T-helper 22 cell (primary cell): Measurements from ENCODE around the gene ZNF792.
A peak's percentile ranks its signal among the peaks of the same experiment; 100 is the strongest.
"Not testable (repeated sequence)": the region's sequence is repeated elsewhere in the genome, so short reads cannot be mapped to it uniquely, and the experiment has no call there.

Source experiments
- DNase-seq: peaks from one replicate; pipeline ENCODE4 v3.0.0-alpha.2; 2020; ENCODE audit warnings: low read depth

The ZNF792 gene

GRCh38 chr19:34970185-34970780 is 6.3 kb upstream of the ZNF792 start:
- not testable (repeated sequence) for DNase-seq

GRCh38 chr19:34969721-34970120 is 5.7 kb upstream of the ZNF792 start:
- no peak for DNase-seq

GRCh38 chr19:34967551-34967950 is 3.5 kb upstream of the ZNF792 start:
- no peak for DNase-seq

- not testable (repeated sequence) for DNase-seq
These were observed 1.5 kb upstream of the ZNF792 start for GRCh38 chr19:34965505-34965904.

- DNase-seq = no peak
These were observed 569 bp upstream of the ZNF792 start for GRCh38 chr19:34964598-34964997.

- no peak for DNase-seq
These were observed 1.1 kb downstream of the ZNF792 start for GRCh38 chr19:34962687-34963572.

- peak; percentile 20 for DNase-seq
These were observed 2.0 kb downstream of the ZNF792 start for GRCh38 chr19:34961775-34962686.

- DNase-seq = no peak
These were observed 2.9 kb downstream of the ZNF792 start for GRCh38 chr19:34960940-34961679.

GRCh38 chr19:34960103-34960805 is 3.8 kb downstream of the ZNF792 start:
- DNase-seq = no peak

GRCh38 chr19:34959021-34959420 is 5.0 kb downstream of the ZNF792 start:
- DNase-seq = no peak

GRCh38 chr19:34957830-34958751 is 5.9 kb downstream of the ZNF792 start:
- DNase-seq = no peak

GRCh38 chr19:34953092-34953491 is 10.9 kb downstream of the ZNF792 start:
- DNase-seq = no peak

- DNase-seq = no peak
These were observed 20.0 kb downstream of the ZNF792 start for GRCh38 chr19:34943861-34944573.

- no peak for DNase-seq
These were observed 25.1 kb downstream of the ZNF792 start for GRCh38 chr19:34938886-34939285.

GRCh38 chr19:34936184-34936583 is 27.8 kb downstream of the ZNF792 start:
- DNase-seq = no peak

GRCh38 chr19:34932494-34932893 is 31.5 kb downstream of the ZNF792 start:
- no peak for DNase-seq

- DNase-seq = peak; percentile 25
These were observed 37.2 kb downstream of the ZNF792 start, which contains the start of gene ZNF30 for GRCh38 chr19:34926685-34927375. Gene ZNF30 (plus strand): TSS chr19:34926903. CDS start chr19:34929948, 3,045 bp downstream.

GRCh38 chr19:34926361-34926684 is 37.7 kb downstream of the ZNF792 start:
- no peak for DNase-seq
